ENCODE measurements around the gene CDKL1. TPM values are rescaled to one million over a fixed set of nuclear protein-coding genes. Genes with fewer than 3 reads are reported as not detected.
A peak's percentile ranks its signal among the peaks of the same experiment; 100 is the strongest.

Gene CDKL1
- 10 to 100 TPM in 1 of 4 donors, 1 to 10 TPM in 3; 8.2 to 22.5 (median 9.5) TPM for total RNA-seq

DNA sequence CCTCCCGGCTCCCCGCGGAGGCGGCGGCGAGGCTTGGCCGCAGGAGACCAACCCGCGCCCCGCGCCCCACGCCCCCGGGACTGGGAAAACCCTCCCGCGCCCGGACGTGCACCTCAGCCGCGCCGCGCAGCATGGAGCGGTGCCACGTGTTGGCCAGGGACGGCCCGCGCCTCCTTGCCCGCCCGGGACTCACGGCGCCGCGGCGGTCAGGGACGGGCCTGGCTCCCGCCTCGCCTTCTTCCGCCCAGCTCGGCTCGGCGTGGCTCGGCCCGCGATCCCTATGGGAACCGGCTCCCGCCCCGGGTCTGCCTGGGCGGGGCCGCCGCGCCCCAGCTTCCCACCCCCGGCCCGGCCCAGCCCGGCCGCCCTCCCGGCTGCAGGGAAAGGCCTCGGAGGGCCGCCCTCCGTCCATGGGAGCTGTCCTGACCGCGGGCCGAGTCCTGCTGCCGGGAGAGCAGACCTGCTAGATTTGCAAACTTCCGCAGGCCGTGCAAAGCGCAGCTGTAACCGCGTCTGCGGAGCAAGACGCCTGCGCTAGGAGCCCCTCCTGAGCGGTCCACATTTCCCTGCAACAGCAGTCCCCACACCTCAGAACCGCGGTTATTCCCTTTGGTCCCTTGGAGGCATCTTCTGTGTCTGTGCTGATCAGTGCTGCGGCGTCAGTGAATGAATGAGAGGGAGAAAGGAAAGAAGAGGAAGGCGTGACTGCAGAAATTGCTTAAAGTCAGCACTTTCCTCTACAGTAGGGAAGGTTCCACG, at the start of gene CDKL1:
CDKL1 (minus strand) TSS at position 251 of the 759 bp plus-strand sequence. CDS start 1,013 bp downstream, outside the sequence.
- H3K4me1 ChIP-seq = peaks cover 0 to 42% (median 15%) of the 10 kb centered on the region in 4 donors
- peak within 1 kb of the TSS; percentile 41 to 92 (median 64) for H3K4me3 ChIP-seq
- H3K27ac ChIP-seq = peak within 1 kb of the TSS in 3 of 4 donors; percentile 74 to 92 (median 80)
- peaks cover 0 to 14% (median 0%) of the 10 kb centered on the region in 3 donors for H3K36me3 ChIP-seq
- 1 to 2% methylated on average over 21 to 27 of the region's 77 CpGs for WGBS, 2 donors
- no peaks in the 10 kb centered on the region for H3K27me3 ChIP-seq
- no peaks in the 10 kb centered on the region for H3K9me3 ChIP-seq
- DNase-seq (ENCODE audit: low spot score in 2 of 2) = peak in 1 of 2 donors; percentile 17
- TF ChIP-seq EP300 (IDR thresholded peaks at IDR 0.05) (peak in 1 of 2 donors; percentile 19), POLR2A (IDR thresholded peaks at IDR 0.05) (no peak)
- TF ChIP-seq, protein P1, sequence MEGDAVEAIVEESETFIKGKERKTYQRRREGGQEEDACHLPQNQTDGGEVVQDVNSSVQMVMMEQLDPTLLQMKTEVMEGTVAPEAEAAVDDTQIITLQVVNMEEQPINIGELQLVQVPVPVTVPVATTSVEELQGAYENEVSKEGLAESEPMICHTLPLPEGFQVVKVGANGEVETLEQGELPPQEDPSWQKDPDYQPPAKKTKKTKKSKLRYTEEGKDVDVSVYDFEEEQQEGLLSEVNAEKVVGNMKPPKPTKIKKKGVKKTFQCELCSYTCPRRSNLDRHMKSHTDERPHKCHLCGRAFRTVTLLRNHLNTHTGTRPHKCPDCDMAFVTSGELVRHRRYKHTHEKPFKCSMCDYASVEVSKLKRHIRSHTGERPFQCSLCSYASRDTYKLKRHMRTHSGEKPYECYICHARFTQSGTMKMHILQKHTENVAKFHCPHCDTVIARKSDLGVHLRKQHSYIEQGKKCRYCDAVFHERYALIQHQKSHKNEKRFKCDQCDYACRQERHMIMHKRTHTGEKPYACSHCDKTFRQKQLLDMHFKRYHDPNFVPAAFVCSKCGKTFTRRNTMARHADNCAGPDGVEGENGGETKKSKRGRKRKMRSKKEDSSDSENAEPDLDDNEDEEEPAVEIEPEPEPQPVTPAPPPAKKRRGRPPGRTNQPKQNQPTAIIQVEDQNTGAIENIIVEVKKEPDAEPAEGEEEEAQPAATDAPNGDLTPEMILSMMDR (IDR thresholded peaks at IDR 0.05) = peak in 1 of 5 experiments; percentile 8

DNA sequence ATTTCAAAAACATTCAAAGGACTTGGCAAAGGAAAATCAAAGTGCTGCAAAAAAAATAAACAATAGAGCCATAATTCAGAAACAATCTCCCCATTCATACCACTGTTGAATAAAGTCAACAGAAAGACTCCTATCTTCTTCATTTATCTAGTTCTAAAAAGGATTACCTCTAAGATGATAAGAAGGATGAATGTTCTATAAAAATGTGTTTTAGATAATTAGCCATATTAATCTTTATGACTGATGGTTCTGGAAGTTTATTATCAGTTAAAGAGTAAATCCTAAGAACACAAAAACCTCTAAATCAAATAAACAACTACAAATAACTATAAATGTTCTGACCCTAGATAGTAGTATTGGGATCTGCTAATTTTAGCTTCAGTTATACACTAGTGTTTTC, 37.8 kb upstream of the CDKL1 start:
- no peaks in the 10 kb centered on the region for H3K9me3 ChIP-seq
- H3K4me3 ChIP-seq = no peak overlapping the region
- no peak for DNase-seq (ENCODE audit: low spot score in 2 of 2)
- H3K36me3 ChIP-seq = peaks cover 0 to 66% (median 2%) of the 10 kb centered on the region in 3 donors
- TF ChIP-seq EP300 (IDR thresholded peaks at IDR 0.05) = no peak
- TF ChIP-seq, protein P1 (IDR thresholded peaks at IDR 0.05) = no peak
- H3K27ac ChIP-seq = no peak overlapping the region
- H3K4me1 ChIP-seq = peaks cover 0 to 7% (median 0%) of the 10 kb centered on the region in 4 donors
- no peaks in the 10 kb centered on the region for H3K27me3 ChIP-seq

DNA sequence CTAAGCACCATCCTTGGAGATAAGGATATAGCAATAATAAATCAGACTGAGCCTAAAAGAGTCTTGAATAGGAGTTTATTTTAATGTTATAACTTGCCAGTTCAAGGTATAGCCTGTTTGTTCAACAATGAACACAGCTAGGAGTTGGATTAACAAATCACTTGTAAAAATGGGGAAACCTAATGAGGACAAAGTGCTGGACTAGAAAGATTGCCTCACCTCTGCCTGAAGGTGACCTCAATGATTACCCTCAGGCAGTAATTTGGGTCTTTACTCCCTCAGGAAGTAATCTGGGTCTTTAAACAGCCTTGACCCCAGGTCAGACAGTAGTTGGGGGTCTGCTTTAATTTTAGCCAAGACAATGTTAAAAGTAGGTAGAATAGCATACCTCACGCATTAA, 35.5 kb upstream of the CDKL1 start:
- Histone ChIP-seq H3K4me1 (peaks cover 0 to 10% (median 0%) of the 10 kb centered on the region in 4 donors), H3K27me3 (no peaks in the 10 kb centered on the region), H3K36me3 (peaks cover 0 to 60% (median 0%) of the 10 kb centered on the region in 3 donors), H3K4me3 (no peak overlapping the region), H3K9me3 (no peaks in the 10 kb centered on the region), H3K27ac (no peak overlapping the region)
- TF ChIP-seq, protein P1 (IDR thresholded peaks at IDR 0.05) = no peak
- TF ChIP-seq POLR2A (IDR thresholded peaks at IDR 0.05) (no peak), EP300 (IDR thresholded peaks at IDR 0.05) (no peak)
- 94 to 96% methylated on average over 1 of the region's 1 CpG for WGBS, 2 donors
- no peak for DNase-seq (ENCODE audit: low spot score in 2 of 2)

DNA sequence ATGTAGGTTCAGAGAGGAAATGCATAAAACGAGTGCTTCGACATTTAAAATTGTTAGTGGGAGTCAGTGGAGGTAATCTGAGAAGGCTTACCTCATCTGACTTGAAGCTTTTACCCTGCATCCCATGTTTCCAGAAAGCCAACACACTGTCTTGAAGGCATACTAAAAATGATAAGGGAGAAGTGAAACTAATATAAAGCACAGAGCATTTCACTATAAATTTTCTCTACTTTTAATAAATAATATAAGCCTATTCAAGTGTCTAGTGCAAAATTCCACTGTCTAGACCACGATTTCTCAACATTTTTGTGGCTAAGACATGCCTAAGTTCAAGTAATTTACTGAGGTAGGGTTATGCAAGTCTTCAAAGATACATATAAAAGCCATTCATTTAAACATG, 29.1 kb upstream of the CDKL1 start:
- DNase-seq (ENCODE audit: low spot score in 2 of 2) = no peak
- Histone ChIP-seq H3K36me3 (peaks cover 0 to 60% (median 10%) of the 10 kb centered on the region in 3 donors), H3K27me3 (no peaks in the 10 kb centered on the region), H3K27ac (no peak overlapping the region), H3K9me3 (no peaks in the 10 kb centered on the region), H3K4me3 (no peak overlapping the region), H3K4me1 (peaks cover 0 to 10% (median 0%) of the 10 kb centered on the region in 4 donors)
- WGBS, 2 donors = 39 to 54% methylated on average over 3 of the region's 3 CpGs
- TF ChIP-seq, protein P1 (IDR thresholded peaks at IDR 0.05) = no peak
- TF ChIP-seq EP300 (IDR thresholded peaks at IDR 0.05) (no peak), POLR2A (IDR thresholded peaks at IDR 0.05) (no peak)

DNA sequence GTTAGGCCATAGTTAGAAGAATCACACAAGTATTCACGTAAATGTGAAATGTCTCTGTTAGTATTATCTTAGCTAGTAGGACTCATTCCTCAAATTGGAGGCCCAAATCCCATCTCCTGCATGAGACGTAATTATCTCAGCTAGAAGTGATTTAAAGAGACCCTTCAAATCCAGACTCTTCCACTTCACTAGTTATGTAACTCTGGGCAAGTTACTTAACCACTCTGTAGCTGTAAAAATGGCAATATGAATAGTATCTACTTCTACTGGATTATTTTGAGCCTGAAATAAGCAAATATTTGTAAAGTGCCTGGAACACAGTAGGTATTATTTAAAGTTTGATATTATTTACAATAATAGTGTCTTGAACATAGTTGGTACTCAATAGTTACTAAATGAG, 28.4 kb upstream of the CDKL1 start:
- WGBS, 2 donors = 87 to 91% methylated on average over 2 of the region's 2 CpGs
- H3K36me3 ChIP-seq = peaks cover 0 to 67% (median 10%) of the 10 kb centered on the region in 3 donors
- TF ChIP-seq EP300 (IDR thresholded peaks at IDR 0.05) (no peak), POLR2A (IDR thresholded peaks at IDR 0.05) (no peak)
- TF ChIP-seq, protein P1 (IDR thresholded peaks at IDR 0.05) = no peak
- no peaks in the 10 kb centered on the region for H3K9me3 ChIP-seq
- no peaks in the 10 kb centered on the region for H3K27me3 ChIP-seq
- no peak for DNase-seq (ENCODE audit: low spot score in 2 of 2)
- H3K27ac ChIP-seq = no peak overlapping the region
- no peak overlapping the region for H3K4me3 ChIP-seq
- H3K4me1 ChIP-seq = peaks cover 0 to 7% (median 0%) of the 10 kb centered on the region in 4 donors
